ENCODE data around the gene ATXN7L2.
A peak's percentile ranks its signal among the peaks of the same experiment; 100 is the strongest.
"Not testable (repeated sequence)": the region's sequence is repeated elsewhere in the genome, so short reads cannot be mapped to it uniquely, and the experiment has no call there.

ATXN7L2 gene

GRCh38 chr1:109483672-109484518 is at the start of gene ATXN7L2:
TSS of gene ATXN7L2 (plus strand) at chr1:109483905. CDS start at chr1:109483954, 49 bp downstream.
- DNase-seq (ENCODE audit: low read depth): peak; percentile 86

- no peak for DNase-seq (ENCODE audit: low read depth)
Observed at GRCh38 chr1:109434484-109434883, 49.2 kb upstream of the ATXN7L2 start.

- DNase-seq (ENCODE audit: low read depth): no peak
Observed at GRCh38 chr1:109438798-109439297, 44.9 kb upstream of the ATXN7L2 start.

- DNase-seq (ENCODE audit: low read depth): no peak
Observed at GRCh38 chr1:109441069-109441468, 42.6 kb upstream of the ATXN7L2 start.

- DNase-seq (ENCODE audit: low read depth): no peak
Observed at GRCh38 chr1:109443476-109443875, 40.2 kb upstream of the ATXN7L2 start.

- DNase-seq (ENCODE audit: low read depth): no peak
Observed at GRCh38 chr1:109444346-109444745, 39.4 kb upstream of the ATXN7L2 start.

GRCh38 chr1:109445949-109446695 is 37.6 kb upstream of the ATXN7L2 start:
- DNase-seq (ENCODE audit: low read depth): not testable (repeated sequence)

GRCh38 chr1:109447524-109447923 is 36.2 kb upstream of the ATXN7L2 start:
- DNase-seq (ENCODE audit: low read depth): no peak

- no peak for DNase-seq (ENCODE audit: low read depth)
Observed at GRCh38 chr1:109454497-109455133, 29.1 kb upstream of the ATXN7L2 start.

- DNase-seq (ENCODE audit: low read depth): no peak
Observed at GRCh38 chr1:109457819-109458218, 25.9 kb upstream of the ATXN7L2 start.

- no peak for DNase-seq (ENCODE audit: low read depth)
Observed at GRCh38 chr1:109466125-109466451, 17.6 kb upstream of the ATXN7L2 start.

GRCh38 chr1:109466452-109467300 is 17.0 kb upstream of the ATXN7L2 start, which contains the start of gene SYPL2:
TSS of gene SYPL2 (plus strand) at chr1:109466546. CDS start at chr1:109466844, 298 bp downstream.
- DNase-seq (ENCODE audit: low read depth): no peak

- no peak for DNase-seq (ENCODE audit: low read depth)
Observed at GRCh38 chr1:109467301-109467777, 16.4 kb upstream of the ATXN7L2 start.

- DNase-seq (ENCODE audit: low read depth): no peak
Observed at GRCh38 chr1:109468061-109468460, 15.6 kb upstream of the ATXN7L2 start.

- no peak for DNase-seq (ENCODE audit: low read depth)
Observed at GRCh38 chr1:109468903-109469302, 14.8 kb upstream of the ATXN7L2 start.

GRCh38 chr1:109470245-109470644 is 13.5 kb upstream of the ATXN7L2 start:
- DNase-seq (ENCODE audit: low read depth): no peak

GRCh38 chr1:109472779-109473178 is 10.9 kb upstream of the ATXN7L2 start:
- no peak for DNase-seq (ENCODE audit: low read depth)

- DNase-seq (ENCODE audit: low read depth): not testable (repeated sequence)
Observed at GRCh38 chr1:109473284-109474057, 10.2 kb upstream of the ATXN7L2 start.

- DNase-seq (ENCODE audit: low read depth): no peak
Observed at GRCh38 chr1:109474697-109475096, 9.0 kb upstream of the ATXN7L2 start.

- no peak for DNase-seq (ENCODE audit: low read depth)
Observed at GRCh38 chr1:109475261-109475660, 8.4 kb upstream of the ATXN7L2 start.

- DNase-seq (ENCODE audit: low read depth): no peak
Observed at GRCh38 chr1:109476825-109477224, 6.9 kb upstream of the ATXN7L2 start.
